Sigmoid colon (tissue), 3 donors: ENCODE measurements around the gene SKAP1.

Experiments used
- POLR2A ChIP-seq, 2 donors: fragments of 450-650 bp; IDR thresholded peaks; one replicate each; pipeline ENCODE4 v1.6.1; 2016; ENCODE audit warnings: antibody characterized with exemption in 2 of 2, mild to moderate bottlenecking in 2 of 2, moderate library complexity in 2 of 2
- TF ChIP-seq, protein P1 (sequence below), 4 experiments: fragments of 450-650 bp in 3 of 4; fragments of 200-600 bp in 1 of 4; IDR thresholded peaks; one replicate each; pipeline ENCODE4 v1.5.1; 2016 to 2019; ENCODE audit warnings: antibody characterized with exemption in 4 of 4, mild to moderate bottlenecking in 3 of 4, moderate library complexity in 2 of 4

DNA sequence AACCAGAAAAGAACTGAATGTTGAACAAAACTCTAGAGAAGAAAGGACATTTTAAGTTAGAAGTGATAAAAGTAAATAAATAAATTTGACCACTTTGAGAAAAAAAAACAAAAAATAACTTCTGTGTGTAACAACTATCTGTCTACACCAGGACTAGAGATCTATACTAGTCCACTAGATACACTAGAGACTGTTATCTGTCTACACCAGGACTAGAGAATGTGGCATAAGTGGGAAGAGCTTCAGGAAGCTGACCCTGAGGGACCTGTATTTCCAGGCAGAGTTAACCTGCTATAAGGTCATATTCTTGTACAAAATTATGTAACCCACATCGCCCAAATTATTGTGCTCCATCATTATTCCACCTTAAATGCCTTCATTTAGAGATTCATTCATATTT, 160.8 kb downstream of the SKAP1 start:
- no peak for TF ChIP-seq POLR2A (IDR thresholded peaks at IDR 0.05)
- TF ChIP-seq, protein P1, sequence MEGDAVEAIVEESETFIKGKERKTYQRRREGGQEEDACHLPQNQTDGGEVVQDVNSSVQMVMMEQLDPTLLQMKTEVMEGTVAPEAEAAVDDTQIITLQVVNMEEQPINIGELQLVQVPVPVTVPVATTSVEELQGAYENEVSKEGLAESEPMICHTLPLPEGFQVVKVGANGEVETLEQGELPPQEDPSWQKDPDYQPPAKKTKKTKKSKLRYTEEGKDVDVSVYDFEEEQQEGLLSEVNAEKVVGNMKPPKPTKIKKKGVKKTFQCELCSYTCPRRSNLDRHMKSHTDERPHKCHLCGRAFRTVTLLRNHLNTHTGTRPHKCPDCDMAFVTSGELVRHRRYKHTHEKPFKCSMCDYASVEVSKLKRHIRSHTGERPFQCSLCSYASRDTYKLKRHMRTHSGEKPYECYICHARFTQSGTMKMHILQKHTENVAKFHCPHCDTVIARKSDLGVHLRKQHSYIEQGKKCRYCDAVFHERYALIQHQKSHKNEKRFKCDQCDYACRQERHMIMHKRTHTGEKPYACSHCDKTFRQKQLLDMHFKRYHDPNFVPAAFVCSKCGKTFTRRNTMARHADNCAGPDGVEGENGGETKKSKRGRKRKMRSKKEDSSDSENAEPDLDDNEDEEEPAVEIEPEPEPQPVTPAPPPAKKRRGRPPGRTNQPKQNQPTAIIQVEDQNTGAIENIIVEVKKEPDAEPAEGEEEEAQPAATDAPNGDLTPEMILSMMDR (IDR thresholded peaks at IDR 0.05) = no peak
